Measurements from ENCODE around the gene FRMPD2. TPM values are rescaled to one million over a fixed set of nuclear protein-coding genes. Genes with fewer than 3 reads are reported as not detected.

The FRMPD2 gene
- total RNA-seq, 4 donors from 2014 or later: 0.80 TPM; not detected in 3

DNA sequence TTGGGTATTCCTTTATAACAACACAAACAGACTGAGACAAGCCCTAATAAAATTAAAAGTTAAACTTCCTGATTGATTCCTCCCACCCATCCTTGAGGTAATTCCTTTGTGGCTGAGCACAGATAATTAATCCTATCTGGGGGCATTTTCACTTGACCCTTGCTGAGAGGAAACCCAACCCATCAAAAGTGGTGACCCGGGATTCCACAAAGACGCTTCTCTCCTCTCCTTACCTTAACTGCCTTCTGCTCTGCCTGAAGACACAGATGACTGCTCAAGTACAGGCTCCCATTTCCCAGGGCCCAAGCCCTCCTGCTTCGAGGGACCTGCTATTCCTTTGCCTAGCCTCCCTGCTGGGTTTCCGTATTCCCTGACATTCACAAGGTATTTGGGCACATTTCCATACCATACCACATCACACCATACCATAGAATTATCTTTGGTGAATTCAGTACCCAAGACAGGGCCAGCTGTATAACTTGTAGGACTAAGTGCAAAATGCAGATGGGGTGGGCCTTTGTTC, 22.1 kb upstream of the FRMPD2 start:
- H3K9me3 ChIP-seq: no peaks in the 10 kb centered on the region
- H3K4me1 ChIP-seq: no peaks in the 10 kb centered on the region
- TF ChIP-seq, protein P1, sequence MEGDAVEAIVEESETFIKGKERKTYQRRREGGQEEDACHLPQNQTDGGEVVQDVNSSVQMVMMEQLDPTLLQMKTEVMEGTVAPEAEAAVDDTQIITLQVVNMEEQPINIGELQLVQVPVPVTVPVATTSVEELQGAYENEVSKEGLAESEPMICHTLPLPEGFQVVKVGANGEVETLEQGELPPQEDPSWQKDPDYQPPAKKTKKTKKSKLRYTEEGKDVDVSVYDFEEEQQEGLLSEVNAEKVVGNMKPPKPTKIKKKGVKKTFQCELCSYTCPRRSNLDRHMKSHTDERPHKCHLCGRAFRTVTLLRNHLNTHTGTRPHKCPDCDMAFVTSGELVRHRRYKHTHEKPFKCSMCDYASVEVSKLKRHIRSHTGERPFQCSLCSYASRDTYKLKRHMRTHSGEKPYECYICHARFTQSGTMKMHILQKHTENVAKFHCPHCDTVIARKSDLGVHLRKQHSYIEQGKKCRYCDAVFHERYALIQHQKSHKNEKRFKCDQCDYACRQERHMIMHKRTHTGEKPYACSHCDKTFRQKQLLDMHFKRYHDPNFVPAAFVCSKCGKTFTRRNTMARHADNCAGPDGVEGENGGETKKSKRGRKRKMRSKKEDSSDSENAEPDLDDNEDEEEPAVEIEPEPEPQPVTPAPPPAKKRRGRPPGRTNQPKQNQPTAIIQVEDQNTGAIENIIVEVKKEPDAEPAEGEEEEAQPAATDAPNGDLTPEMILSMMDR (IDR thresholded peaks at IDR 0.05): no peak
- TF ChIP-seq POLR2AphosphoS5 (IDR thresholded peaks at IDR 0.05): no peak
- TF ChIP-seq EP300 (IDR thresholded peaks at IDR 0.05; ENCODE audit: low read depth): no peak
- no peak for TF ChIP-seq POLR2A (IDR thresholded peaks at IDR 0.05)
- no peaks in the 10 kb centered on the region for H3K36me3 ChIP-seq
- in situ Hi-C loops (cut with MboI; ENCODE audit: low pct_ligation_motif_present in 1 of 4, low pct_unique_long_range_greater_than_20kb in 1 of 4, low sequenced_read_pairs in 3 of 4) (no loop called here), intact Hi-C loops (cut with DNase I; ENCODE audit: low total_unique reads) (no loop called here)
- H3K27me3 ChIP-seq: no peaks in the 10 kb centered on the region
- H3K4me3 ChIP-seq: no peak overlapping the region
- 67 to 84% methylated on average over 1 to 4 of the region's 4 CpGs for WGBS, 2 donors (ENCODE audit: low coverage in 1 of 2)
- no peak for DNase-seq
- no peak overlapping the region for H3K27ac ChIP-seq

DNA sequence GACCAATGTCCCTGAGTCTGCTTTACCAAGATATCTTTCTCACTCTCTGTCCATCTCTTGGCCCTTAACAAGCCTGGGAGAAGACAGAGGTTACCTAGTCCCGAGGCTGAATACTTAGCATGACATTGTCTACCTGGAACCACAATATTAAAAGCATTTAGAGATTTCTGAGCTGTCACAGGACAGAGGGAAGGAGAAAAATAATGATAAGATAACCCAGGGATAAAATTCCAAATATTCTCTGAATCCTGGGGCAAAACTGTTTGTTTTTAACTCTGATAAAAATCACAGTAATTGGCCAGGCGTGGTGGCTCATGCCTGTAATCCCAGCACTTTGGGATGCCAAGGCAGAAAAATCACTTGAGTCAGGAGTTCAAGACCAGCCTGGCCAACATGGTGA, 19.9 kb upstream of the FRMPD2 start:
- in situ Hi-C loops (cut with MboI; ENCODE audit: low pct_ligation_motif_present in 1 of 4, low pct_unique_long_range_greater_than_20kb in 1 of 4, low sequenced_read_pairs in 3 of 4): no loop called here
- Histone ChIP-seq H3K27ac (no peak overlapping the region), H3K9me3 (no peaks in the 10 kb centered on the region), H3K4me3 (no peak overlapping the region), H3K36me3 (no peaks in the 10 kb centered on the region), H3K27me3 (no peaks in the 10 kb centered on the region), H3K4me1 (no peaks in the 10 kb centered on the region)
- no peak for DNase-seq
- TF ChIP-seq POLR2A (IDR thresholded peaks at IDR 0.05) (no peak), POLR2AphosphoS5 (IDR thresholded peaks at IDR 0.05) (no peak), EP300 (IDR thresholded peaks at IDR 0.05; ENCODE audit: low read depth) (no peak)
- TF ChIP-seq, protein P1 (IDR thresholded peaks at IDR 0.05): no peak
- WGBS, 2 donors (ENCODE audit: low coverage in 1 of 2): 87 to 100% methylated on average over 2 of the region's 2 CpGs
- intact Hi-C loops (cut with DNase I; ENCODE audit: low total_unique reads): no loop called here

DNA sequence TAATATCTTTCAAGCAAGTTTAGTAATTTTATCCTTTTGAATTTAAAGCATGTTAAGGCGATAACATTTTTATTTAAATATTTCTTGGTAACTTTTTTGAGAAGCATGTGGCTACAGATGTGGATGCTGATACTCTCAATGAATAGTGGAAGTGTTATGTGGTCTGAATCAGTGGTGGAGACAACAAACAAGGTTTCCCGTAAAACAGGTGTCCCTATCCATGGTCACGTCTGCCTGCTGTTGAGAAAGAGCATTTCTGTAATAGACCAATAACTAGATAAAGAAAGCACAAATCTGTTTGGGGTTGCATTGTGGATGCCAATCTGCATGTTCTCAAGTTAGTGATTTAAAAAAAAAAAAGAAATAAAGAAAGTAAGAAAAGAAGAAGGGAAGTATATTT, 18.1 kb upstream of the FRMPD2 start:
- no peaks in the 10 kb centered on the region for H3K36me3 ChIP-seq
- 93 to 95% methylated on average over 3 of the region's 3 CpGs for WGBS, 2 donors (ENCODE audit: low coverage in 1 of 2)
- no peaks in the 10 kb centered on the region for H3K9me3 ChIP-seq
- in situ Hi-C loops (cut with MboI; ENCODE audit: low pct_ligation_motif_present in 1 of 4, low pct_unique_long_range_greater_than_20kb in 1 of 4, low sequenced_read_pairs in 3 of 4): no loop called here
- H3K4me3 ChIP-seq: no peak overlapping the region
- DNase-seq: no peak
- H3K27ac ChIP-seq: no peak overlapping the region
- peaks cover 0 to 5% (median 2%) of the 10 kb centered on the region in 4 donors for H3K4me1 ChIP-seq
- TF ChIP-seq POLR2A (IDR thresholded peaks at IDR 0.05) (no peak), EP300 (IDR thresholded peaks at IDR 0.05; ENCODE audit: low read depth) (no peak), POLR2AphosphoS5 (IDR thresholded peaks at IDR 0.05) (no peak)
- TF ChIP-seq, protein P1 (IDR thresholded peaks at IDR 0.05): no peak
- intact Hi-C loops (cut with DNase I; ENCODE audit: low total_unique reads): no loop called here
- H3K27me3 ChIP-seq: no peaks in the 10 kb centered on the region

DNA sequence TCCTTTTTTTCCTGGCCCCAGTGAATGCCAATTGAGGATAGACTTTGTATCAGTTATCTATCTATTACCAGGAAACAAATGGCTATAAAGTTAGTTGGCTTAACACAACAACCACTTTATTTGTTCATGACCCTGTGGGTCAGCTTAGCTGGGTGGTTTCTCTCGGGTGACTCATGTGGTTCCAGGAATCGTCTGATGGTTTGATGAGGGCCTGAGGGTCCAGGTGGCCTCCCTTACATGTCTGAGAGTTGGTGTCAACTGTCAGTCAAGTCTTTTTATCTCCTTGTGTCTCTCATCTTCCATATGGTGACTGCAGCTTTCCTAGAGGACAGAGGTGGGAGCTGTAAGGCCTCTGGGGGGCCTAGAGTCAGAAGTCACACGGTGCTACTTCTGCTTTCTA, 16.7 kb upstream of the FRMPD2 start:
- DNase-seq: no peak
- 54% methylated on average over 3 of the region's 3 CpGs; no CpG with 5 or more reads in 1 of the 2 donors for WGBS, 2 donors (ENCODE audit: low coverage in 1 of 2)

More for the DNA sequence above, 16.7 kb upstream of the FRMPD2 start:
- Histone ChIP-seq H3K36me3 (no peaks in the 10 kb centered on the region), H3K4me3 (no peak overlapping the region), H3K4me1 (peaks cover 0 to 7% (median 2%) of the 10 kb centered on the region in 4 donors), H3K9me3 (no peaks in the 10 kb centered on the region), H3K27ac (no peak overlapping the region), H3K27me3 (no peaks in the 10 kb centered on the region)
- in situ Hi-C loops (cut with MboI; ENCODE audit: low pct_ligation_motif_present in 1 of 4, low pct_unique_long_range_greater_than_20kb in 1 of 4, low sequenced_read_pairs in 3 of 4): no loop called here
- no peak for TF ChIP-seq POLR2AphosphoS5 (IDR thresholded peaks at IDR 0.05)
- TF ChIP-seq POLR2A (IDR thresholded peaks at IDR 0.05): no peak
- no peak for TF ChIP-seq EP300 (IDR thresholded peaks at IDR 0.05; ENCODE audit: low read depth)
- TF ChIP-seq, protein P1 (IDR thresholded peaks at IDR 0.05): no peak
- intact Hi-C loops (cut with DNase I; ENCODE audit: low total_unique reads): no loop called here

All from transverse colon (tissue), 4 donors.